B cell (primary cell): Measurements from ENCODE around the gene TAS2R16.

Source experiments
- CTCF ChIP-seq: fragments of 200-600 bp; IDR thresholded peaks from one replicate; pipeline ENCODE4 v1.8.0; 2022; ENCODE audit warnings: antibody characterized with exemption, mild to moderate bottlenecking
- EZH2 ChIP-seq: IDR thresholded peaks from 2 replicates; pipeline ENCODE4 v1.6.1; 2012; ENCODE audit warnings: borderline replicate concordance, low read depth, mild to moderate bottlenecking, moderate library complexity, low read length; ENCODE audit not compliant: insufficient read depth, poor library complexity, severe bottlenecking

- no peak for TF ChIP-seq CTCF
- TF ChIP-seq EZH2, result no peak
Measured at GRCh38 chr7:123011766-123012369, 16.4 kb upstream of the TAS2R16 start.
